Measurements from ENCODE around the gene GC.

DNA sequence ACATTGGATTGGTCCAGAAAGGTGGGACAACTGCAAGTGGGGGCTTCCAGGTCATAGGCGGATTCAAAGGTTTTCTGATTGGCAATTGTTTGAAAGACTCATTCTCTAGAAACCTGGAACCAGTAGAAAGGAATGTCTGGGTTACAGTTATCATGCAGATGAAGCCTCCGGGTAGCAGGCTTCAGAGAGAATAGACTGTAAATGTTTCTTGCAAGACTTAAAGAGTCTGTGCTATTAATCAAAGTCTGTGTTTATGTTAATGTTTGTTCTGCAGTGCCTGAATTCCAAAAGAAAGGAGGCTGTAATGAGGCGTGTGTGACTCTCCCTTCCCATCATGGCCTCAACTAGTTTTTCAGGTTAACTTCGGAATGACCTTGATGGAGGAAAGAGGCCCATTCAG is 43.9 kb upstream of the GC start:
- TF ChIP-seq, protein P1, sequence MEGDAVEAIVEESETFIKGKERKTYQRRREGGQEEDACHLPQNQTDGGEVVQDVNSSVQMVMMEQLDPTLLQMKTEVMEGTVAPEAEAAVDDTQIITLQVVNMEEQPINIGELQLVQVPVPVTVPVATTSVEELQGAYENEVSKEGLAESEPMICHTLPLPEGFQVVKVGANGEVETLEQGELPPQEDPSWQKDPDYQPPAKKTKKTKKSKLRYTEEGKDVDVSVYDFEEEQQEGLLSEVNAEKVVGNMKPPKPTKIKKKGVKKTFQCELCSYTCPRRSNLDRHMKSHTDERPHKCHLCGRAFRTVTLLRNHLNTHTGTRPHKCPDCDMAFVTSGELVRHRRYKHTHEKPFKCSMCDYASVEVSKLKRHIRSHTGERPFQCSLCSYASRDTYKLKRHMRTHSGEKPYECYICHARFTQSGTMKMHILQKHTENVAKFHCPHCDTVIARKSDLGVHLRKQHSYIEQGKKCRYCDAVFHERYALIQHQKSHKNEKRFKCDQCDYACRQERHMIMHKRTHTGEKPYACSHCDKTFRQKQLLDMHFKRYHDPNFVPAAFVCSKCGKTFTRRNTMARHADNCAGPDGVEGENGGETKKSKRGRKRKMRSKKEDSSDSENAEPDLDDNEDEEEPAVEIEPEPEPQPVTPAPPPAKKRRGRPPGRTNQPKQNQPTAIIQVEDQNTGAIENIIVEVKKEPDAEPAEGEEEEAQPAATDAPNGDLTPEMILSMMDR (IDR thresholded peaks at IDR 0.05) = no peak
- no peak for TF ChIP-seq POLR2A (IDR thresholded peaks at IDR 0.05)
